OCI-LY3 (cell line): ENCODE data around the gene PTPRN2.

Experiments used
- H2AFZ ChIP-seq: fragments of 200-600, 300-600 bp; shearing (Covaris generic); 2 replicates; pipeline ENCODE4 v1.6.0; 2014; ENCODE audit warnings: antibody characterized with exemption, low read depth, low read length
- H3K27ac ChIP-seq: fragments of 200-600, 300-600 bp; sonication (generic); 2 replicates; pipeline ENCODE4 v1.5.1; 2014; ENCODE audit warnings: mild to moderate bottlenecking, low read length, moderate library complexity, mixed read lengths
- H3K27me3 ChIP-seq: fragments of 200-600, 300-600 bp; sonication (generic); 2 replicates; pipeline ENCODE4 v1.6.1; 2014; ENCODE audit warnings: low read depth, low read length, mixed read lengths
- H3K36me3 ChIP-seq: fragments of 200-600, 300-600 bp; sonication (generic); replicated peaks from 2 replicates; pipeline ENCODE3; 2014; ENCODE audit warnings: low read depth, low read length, mixed read lengths
- H3K4me1 ChIP-seq: fragments of 300-600, 200-600 bp; sonication (generic); 2 replicates; pipeline ENCODE4 v1.6.1; 2014; ENCODE audit warnings: low read length, mixed read lengths
- H3K4me2 ChIP-seq: fragments of 200-600, 300-600 bp; sonication (generic); 2 replicates; pipeline ENCODE4 v1.6.1; 2014; ENCODE audit warnings: low read length, mixed read lengths
- H3K4me3 ChIP-seq: fragments of 300-600, 200-600 bp; sonication (generic); 2 replicates; pipeline ENCODE4 v1.5.1; 2014; ENCODE audit warnings: antibody characterized with exemption, mild to moderate bottlenecking, low read length, moderate library complexity
- H3K79me2 ChIP-seq: fragments of 300-600, 200-600 bp; shearing (Covaris generic); 2 replicates; pipeline ENCODE4 v1.6.1; 2014; ENCODE audit warnings: mild to moderate bottlenecking, low read length, mixed read lengths
- H3K9ac ChIP-seq: fragments of 300-600, 200-600 bp; shearing (Covaris generic); 2 replicates; pipeline ENCODE4 v1.6.0; 2014; ENCODE audit warnings: mild to moderate bottlenecking, low read length, moderate library complexity
- H3K9me3 ChIP-seq: fragments of 200-600, 300-600 bp; shearing (Covaris generic); 2 replicates; pipeline ENCODE4 v1.6.1; 2014; ENCODE audit warnings: low read length, mixed read lengths; ENCODE audit not compliant: insufficient read depth
- H4K20me1 ChIP-seq: fragments of 200-600, 300-600 bp; sonication (generic); 2 replicates; pipeline ENCODE4 v1.6.1; 2016; ENCODE audit warnings: low read length, mixed read lengths; ENCODE audit not compliant: insufficient read depth
- EZH2phosphoT487 ChIP-seq: fragments of 200-600 bp; shearing (Covaris generic); IDR thresholded peaks from 2 replicates; pipeline ENCODE4 v1.6.1; 2018; ENCODE audit warnings: antibody characterized with exemption, mixed run types, low read depth
- TF ChIP-seq, protein P1 (sequence below): fragments of 200-600, 300-600 bp; sonication (generic); IDR thresholded peaks from 2 replicates; pipeline ENCODE4 v1.5.1; 2014; ENCODE audit warnings: antibody characterized with exemption, low read length, low read depth

PTPRN2 gene

GRCh38 chr7:158424011-158424410 lies 163.6 kb downstream of the PTPRN2 start:
- Histone ChIP-seq H3K27me3 (no peaks in the 10 kb centered on the region), H3K36me3 (no peaks in the 10 kb centered on the region), H3K9me3 (peaks cover 3% of the 10 kb centered on the region; the same call in 1 of the 2 replicates), H4K20me1 (no peaks in the 10 kb centered on the region), H3K4me2 (no peak overlapping the region), H3K4me1 (no peaks in the 10 kb centered on the region), H3K79me2 (no peaks in the 10 kb centered on the region), H3K27ac (no peak overlapping the region), H3K4me3 (no peak overlapping the region), H2AFZ (no peak overlapping the region), H3K9ac (no peak overlapping the region)
- TF ChIP-seq, protein P1, sequence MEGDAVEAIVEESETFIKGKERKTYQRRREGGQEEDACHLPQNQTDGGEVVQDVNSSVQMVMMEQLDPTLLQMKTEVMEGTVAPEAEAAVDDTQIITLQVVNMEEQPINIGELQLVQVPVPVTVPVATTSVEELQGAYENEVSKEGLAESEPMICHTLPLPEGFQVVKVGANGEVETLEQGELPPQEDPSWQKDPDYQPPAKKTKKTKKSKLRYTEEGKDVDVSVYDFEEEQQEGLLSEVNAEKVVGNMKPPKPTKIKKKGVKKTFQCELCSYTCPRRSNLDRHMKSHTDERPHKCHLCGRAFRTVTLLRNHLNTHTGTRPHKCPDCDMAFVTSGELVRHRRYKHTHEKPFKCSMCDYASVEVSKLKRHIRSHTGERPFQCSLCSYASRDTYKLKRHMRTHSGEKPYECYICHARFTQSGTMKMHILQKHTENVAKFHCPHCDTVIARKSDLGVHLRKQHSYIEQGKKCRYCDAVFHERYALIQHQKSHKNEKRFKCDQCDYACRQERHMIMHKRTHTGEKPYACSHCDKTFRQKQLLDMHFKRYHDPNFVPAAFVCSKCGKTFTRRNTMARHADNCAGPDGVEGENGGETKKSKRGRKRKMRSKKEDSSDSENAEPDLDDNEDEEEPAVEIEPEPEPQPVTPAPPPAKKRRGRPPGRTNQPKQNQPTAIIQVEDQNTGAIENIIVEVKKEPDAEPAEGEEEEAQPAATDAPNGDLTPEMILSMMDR, result no peak
- no peak for TF ChIP-seq EZH2phosphoT487

GRCh38 chr7:158422887-158423560 lies 164.6 kb downstream of the PTPRN2 start:
- H3K4me1 ChIP-seq, result no peaks in the 10 kb centered on the region
- no peak overlapping the region for H3K4me3 ChIP-seq
- no peaks in the 10 kb centered on the region for H3K79me2 ChIP-seq
- no peak overlapping the region for H3K27ac ChIP-seq
- peaks cover 4% of the 10 kb centered on the region; the same call in 1 of the 2 replicates for H3K9me3 ChIP-seq
- H3K27me3 ChIP-seq, result no peaks in the 10 kb centered on the region
- H2AFZ ChIP-seq, result no peak overlapping the region
- no peaks in the 10 kb centered on the region for H3K36me3 ChIP-seq
- TF ChIP-seq, protein P1, result no peak
- TF ChIP-seq EZH2phosphoT487, result no peak
- H4K20me1 ChIP-seq, result no peaks in the 10 kb centered on the region
- no peak overlapping the region for H3K9ac ChIP-seq
- H3K4me2 ChIP-seq, result no peak overlapping the region

DNA sequence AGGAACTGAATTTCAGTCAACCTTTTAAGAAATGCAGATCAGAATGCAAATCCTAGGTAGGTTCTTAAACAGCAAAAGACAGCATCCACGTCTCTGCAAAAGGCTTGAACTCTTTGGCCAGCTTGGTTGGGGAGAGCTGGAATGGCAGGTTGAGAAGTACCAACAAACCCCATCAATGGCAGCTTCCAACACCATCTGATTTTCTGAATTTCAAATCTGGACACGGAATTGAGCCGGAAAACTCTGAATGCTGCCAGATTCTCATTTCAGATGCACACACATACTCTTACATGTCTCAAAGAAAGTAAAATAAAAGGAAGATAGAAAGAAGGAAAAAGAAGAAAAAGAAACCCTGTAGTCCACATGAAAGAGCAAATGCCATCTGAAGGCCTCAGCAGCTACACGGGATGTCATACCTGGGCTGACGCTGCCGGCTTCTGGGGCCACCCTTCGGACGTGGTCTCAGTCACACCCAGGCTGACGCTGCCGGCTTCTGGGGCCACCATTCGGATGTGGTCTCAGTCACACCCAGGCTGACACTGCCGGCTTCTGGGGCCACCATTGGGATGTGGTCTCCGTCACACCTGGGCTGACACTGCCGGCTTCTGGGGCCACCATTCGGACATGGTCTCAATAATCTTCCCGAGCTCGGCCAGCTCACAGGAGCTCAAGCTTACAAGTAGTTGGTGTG lies 165.3 kb downstream of the PTPRN2 start:
- no peaks in the 10 kb centered on the region for H3K4me1 ChIP-seq
- no peak overlapping the region for H3K4me2 ChIP-seq
- H3K27ac ChIP-seq, result no peak overlapping the region

GRCh38 chr7:158421361-158421760 lies 166.3 kb downstream of the PTPRN2 start:
- Histone ChIP-seq H3K4me3 (no peak overlapping the region), H3K4me2 (no peak overlapping the region), H3K36me3 (no peaks in the 10 kb centered on the region), H2AFZ (no peak overlapping the region), H3K4me1 (no peaks in the 10 kb centered on the region), H3K9ac (no peak overlapping the region), H3K9me3 (peaks cover 4% of the 10 kb centered on the region), H3K27ac (no peak overlapping the region), H3K79me2 (no peaks in the 10 kb centered on the region), H4K20me1 (no peaks in the 10 kb centered on the region), H3K27me3 (no peaks in the 10 kb centered on the region)
- TF ChIP-seq, protein P1, result no peak
- TF ChIP-seq EZH2phosphoT487, result no peak

More for the DNA sequence above, 165.3 kb downstream of the PTPRN2 start:
- H3K4me3 ChIP-seq, result no peak overlapping the region
- no peak overlapping the region for H2AFZ ChIP-seq
- no peaks in the 10 kb centered on the region for H3K79me2 ChIP-seq
- H4K20me1 ChIP-seq, result no peaks in the 10 kb centered on the region
- no peaks in the 10 kb centered on the region for H3K36me3 ChIP-seq
- TF ChIP-seq, protein P1, result no peak
- TF ChIP-seq EZH2phosphoT487, result no peak
- H3K9ac ChIP-seq, result no peak overlapping the region
- peaks cover 4% of the 10 kb centered on the region; the same call in 1 of the 2 replicates for H3K9me3 ChIP-seq
- no peaks in the 10 kb centered on the region for H3K27me3 ChIP-seq
